ENCODE data around the gene RARB.

RARB gene

GRCh38 chr3:25423780-25424588 is 4.1 kb upstream of the RARB start:
- no peak for DNase-seq

- DNase-seq: no peak
Observed at GRCh38 chr3:25424614-25425013, 3.4 kb upstream of the RARB start.

- no peak for DNase-seq
Observed at GRCh38 chr3:25426408-25426807, 1.7 kb upstream of the RARB start.

GRCh38 chr3:25427155-25427554 is 908 bp upstream of the RARB start:
- DNase-seq: no peak

- no peak for DNase-seq
Observed at GRCh38 chr3:25427563-25427941, 511 bp upstream of the RARB start.

GRCh38 chr3:25428789-25429335 is 799 bp downstream of the RARB start:
- no peak for DNase-seq

- no peak for DNase-seq
Observed at GRCh38 chr3:25429361-25430286, 1.6 kb downstream of the RARB start.

GRCh38 chr3:25430287-25430934 is 2.3 kb downstream of the RARB start:
- no peak for DNase-seq

GRCh38 chr3:25430935-25431770 is 3.1 kb downstream of the RARB start:
- no peak for DNase-seq

- DNase-seq: no peak
Observed at GRCh38 chr3:25432176-25432720, 4.2 kb downstream of the RARB start.

- DNase-seq: no peak
Observed at GRCh38 chr3:25433106-25433505, 5.0 kb downstream of the RARB start.

- DNase-seq: no peak
Observed at GRCh38 chr3:25433868-25434267, 5.8 kb downstream of the RARB start.

GRCh38 chr3:25437953-25438352 is 9.9 kb downstream of the RARB start:
- DNase-seq: no peak

- no peak for DNase-seq
Observed at GRCh38 chr3:25438791-25439555, 10.9 kb downstream of the RARB start.

GRCh38 chr3:25441234-25441856 is 13.3 kb downstream of the RARB start:
- no peak for DNase-seq

- DNase-seq: no peak
Observed at GRCh38 chr3:25442486-25442885, 14.4 kb downstream of the RARB start.

- DNase-seq: no peak
Observed at GRCh38 chr3:25444273-25444672, 16.2 kb downstream of the RARB start.

- DNase-seq: no peak
Observed at GRCh38 chr3:25445731-25446130, 17.7 kb downstream of the RARB start.

GRCh38 chr3:25447285-25447684 is 19.2 kb downstream of the RARB start:
- no peak for DNase-seq

- no peak for DNase-seq
Observed at GRCh38 chr3:25447925-25448324, 19.9 kb downstream of the RARB start.
